ENCODE data around the gene KPRP.

DNA sequence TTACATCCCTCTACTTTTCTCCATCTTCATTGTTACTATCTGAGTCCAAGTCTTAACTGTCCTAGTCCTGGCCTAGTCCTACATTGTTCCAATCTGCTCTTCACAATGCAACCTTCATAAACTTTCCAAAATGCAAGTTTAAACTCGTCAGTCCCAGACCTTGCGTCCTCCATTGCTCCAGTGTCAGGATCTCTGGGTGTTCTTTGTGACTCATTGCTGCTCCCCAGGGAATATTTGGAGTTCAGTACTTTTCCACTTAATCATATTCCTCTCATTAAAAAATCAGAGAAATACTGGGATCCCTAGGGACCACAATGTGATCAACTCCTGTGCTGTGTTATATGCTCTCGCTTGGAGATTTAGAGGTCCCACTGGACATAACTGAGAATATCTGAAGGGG, 18.0 kb upstream of the KPRP start:
- TF ChIP-seq, protein P1, sequence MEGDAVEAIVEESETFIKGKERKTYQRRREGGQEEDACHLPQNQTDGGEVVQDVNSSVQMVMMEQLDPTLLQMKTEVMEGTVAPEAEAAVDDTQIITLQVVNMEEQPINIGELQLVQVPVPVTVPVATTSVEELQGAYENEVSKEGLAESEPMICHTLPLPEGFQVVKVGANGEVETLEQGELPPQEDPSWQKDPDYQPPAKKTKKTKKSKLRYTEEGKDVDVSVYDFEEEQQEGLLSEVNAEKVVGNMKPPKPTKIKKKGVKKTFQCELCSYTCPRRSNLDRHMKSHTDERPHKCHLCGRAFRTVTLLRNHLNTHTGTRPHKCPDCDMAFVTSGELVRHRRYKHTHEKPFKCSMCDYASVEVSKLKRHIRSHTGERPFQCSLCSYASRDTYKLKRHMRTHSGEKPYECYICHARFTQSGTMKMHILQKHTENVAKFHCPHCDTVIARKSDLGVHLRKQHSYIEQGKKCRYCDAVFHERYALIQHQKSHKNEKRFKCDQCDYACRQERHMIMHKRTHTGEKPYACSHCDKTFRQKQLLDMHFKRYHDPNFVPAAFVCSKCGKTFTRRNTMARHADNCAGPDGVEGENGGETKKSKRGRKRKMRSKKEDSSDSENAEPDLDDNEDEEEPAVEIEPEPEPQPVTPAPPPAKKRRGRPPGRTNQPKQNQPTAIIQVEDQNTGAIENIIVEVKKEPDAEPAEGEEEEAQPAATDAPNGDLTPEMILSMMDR (optimal IDR thresholded peaks at IDR 0.05 in 1 of 3, IDR thresholded peaks at IDR 0.05 in 1 of 3, conservative IDR thresholded peaks at IDR 0.05 in 1 of 3; ENCODE audit: extremely low read depth in 1 of 3, insufficient read depth in 2 of 3, low read length in 3 of 3), result no peak
- TF ChIP-seq EZH2 (IDR thresholded peaks at IDR 0.05; ENCODE audit: low read length), result no peak

Measured in keratinocyte (primary cell).